Calu3 (cell line): Measurements from ENCODE around the gene CDH22. TPM values are rescaled to one million over a fixed set of nuclear protein-coding genes. Genes with fewer than 3 reads are reported as not detected.

Source experiments
- BruUV-seq: library from RNA; stranded (reverse); fragments of 400-500 nt; replicated peaks from 2 replicates; lab custom pipeline; 2021; lab: Mats Ljungman, UMichigan
- CTCF ChIA-PET: fragments of 300-600 bp; sonication (Branson Sonifier 250); formaldehyde crosslinking; loops from one replicate; lab custom pipeline; 2022; ENCODE audit warnings: antibody characterized with exemption; lab: Charles Lee
- DNase-seq: peaks from one replicate; pipeline ENCODE4 v3.0.0; 2022
- H3K27ac Mint-ChIP-seq: one replicate; pipeline ENCODE4 v1.8.0; 2022; ENCODE audit warnings: mixed read lengths; ENCODE audit not compliant: unreplicated experiment
- H3K27me3 Mint-ChIP-seq: one replicate; pipeline ENCODE4 v1.8.0; 2022; ENCODE audit warnings: mixed read lengths; ENCODE audit not compliant: unreplicated experiment
- H3K36me3 Mint-ChIP-seq: one replicate; pipeline ENCODE4 v1.8.0; 2022; ENCODE audit warnings: mild to moderate bottlenecking, moderate library complexity, mixed read lengths; ENCODE audit not compliant: insufficient read depth, unreplicated experiment
- H3K4me1 Mint-ChIP-seq: one replicate; pipeline ENCODE4 v1.8.0; 2022; ENCODE audit warnings: mild to moderate bottlenecking, low read depth, mixed read lengths; ENCODE audit not compliant: unreplicated experiment
- H3K4me3 Mint-ChIP-seq: one replicate; pipeline ENCODE4 v1.8.0; 2022; ENCODE audit warnings: mild to moderate bottlenecking, low read depth, moderate library complexity, mixed read lengths; ENCODE audit not compliant: unreplicated experiment
- H3K9me3 Mint-ChIP-seq: one replicate; pipeline ENCODE4 v1.8.0; 2022; ENCODE audit warnings: low read depth, mixed read lengths; ENCODE audit not compliant: unreplicated experiment
- intact Hi-C: fragments of 100-400 bp; cut with micrococcal nuclease; formaldehyde crosslinking; loops from one replicate; pipeline ENCODE4 v1.10.0; 2022; ENCODE audit not compliant: unreplicated experiment
- total RNA-seq: library from RNA; stranded (reverse); gene quantifications from 2 replicates; pipeline ENCODE4 v1.2.3, GENCODE V29; 2022
- TF ChIP-seq, protein P1 (sequence below): fragments of 200-600 bp; IDR thresholded peaks from one replicate; pipeline ENCODE4 v1.8.0; 2022; ENCODE audit warnings: antibody characterized with exemption; ENCODE audit not compliant: unreplicated experiment

CDH22 gene
- total RNA-seq, 1 experiment from 2014 or later = not detected

DNA sequence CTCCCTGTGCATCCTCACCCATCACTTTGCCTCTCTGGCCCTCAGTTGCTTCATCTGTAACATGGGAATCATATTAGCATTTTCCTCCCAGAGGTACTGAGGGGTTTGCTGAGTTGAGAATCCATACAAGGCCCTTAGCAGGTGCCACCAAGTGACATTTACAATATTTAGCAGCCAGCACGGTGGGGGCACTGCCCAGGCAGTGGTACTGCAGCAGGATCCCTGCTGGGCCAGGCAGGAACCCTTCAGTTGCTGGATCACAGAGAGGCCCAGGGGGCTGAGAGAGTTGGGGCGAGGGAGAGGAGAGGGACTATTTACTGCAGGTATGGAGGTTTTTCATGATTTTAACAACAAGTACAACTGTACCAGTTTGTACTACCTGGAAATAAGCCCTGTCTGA is 65.9 kb downstream of the CDH22 start:
- intact Hi-C loops = no loop called here
- Mint-ChIP-seq H3K27ac (no peak overlapping the region), H3K27me3 (no peaks in the 10 kb centered on the region), H3K9me3 (no peaks in the 10 kb centered on the region), H3K4me1 (no peaks in the 10 kb centered on the region), H3K36me3 (no peaks in the 10 kb centered on the region), H3K4me3 (no peak overlapping the region)
- no TSS peak for BruUV-seq
- CTCF ChIA-PET = no interaction called here
- TF ChIP-seq, protein P1, sequence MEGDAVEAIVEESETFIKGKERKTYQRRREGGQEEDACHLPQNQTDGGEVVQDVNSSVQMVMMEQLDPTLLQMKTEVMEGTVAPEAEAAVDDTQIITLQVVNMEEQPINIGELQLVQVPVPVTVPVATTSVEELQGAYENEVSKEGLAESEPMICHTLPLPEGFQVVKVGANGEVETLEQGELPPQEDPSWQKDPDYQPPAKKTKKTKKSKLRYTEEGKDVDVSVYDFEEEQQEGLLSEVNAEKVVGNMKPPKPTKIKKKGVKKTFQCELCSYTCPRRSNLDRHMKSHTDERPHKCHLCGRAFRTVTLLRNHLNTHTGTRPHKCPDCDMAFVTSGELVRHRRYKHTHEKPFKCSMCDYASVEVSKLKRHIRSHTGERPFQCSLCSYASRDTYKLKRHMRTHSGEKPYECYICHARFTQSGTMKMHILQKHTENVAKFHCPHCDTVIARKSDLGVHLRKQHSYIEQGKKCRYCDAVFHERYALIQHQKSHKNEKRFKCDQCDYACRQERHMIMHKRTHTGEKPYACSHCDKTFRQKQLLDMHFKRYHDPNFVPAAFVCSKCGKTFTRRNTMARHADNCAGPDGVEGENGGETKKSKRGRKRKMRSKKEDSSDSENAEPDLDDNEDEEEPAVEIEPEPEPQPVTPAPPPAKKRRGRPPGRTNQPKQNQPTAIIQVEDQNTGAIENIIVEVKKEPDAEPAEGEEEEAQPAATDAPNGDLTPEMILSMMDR = no peak
- no peak for DNase-seq

DNA sequence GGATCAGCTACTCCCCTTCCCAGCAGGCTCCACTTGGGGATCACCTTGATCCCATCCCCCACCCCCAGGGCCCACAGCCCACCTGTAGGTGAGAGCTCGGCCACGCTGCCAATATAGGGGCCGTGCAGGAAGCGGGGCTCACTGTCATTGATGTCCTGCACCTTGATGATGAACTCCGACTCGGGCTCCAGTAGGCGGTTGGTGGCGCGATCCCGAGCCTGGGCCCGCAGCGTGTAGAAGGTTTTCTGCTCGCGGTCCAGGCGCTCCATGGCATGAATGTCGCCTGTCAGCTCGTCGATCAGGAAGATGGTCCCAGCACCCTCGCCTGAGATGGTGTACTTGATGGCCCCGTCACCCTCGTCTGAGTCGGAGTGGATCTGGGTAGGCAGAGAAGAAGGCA is 67.4 kb downstream of the CDH22 start:
- peaks cover 6% of the 10 kb centered on the region for H3K27me3 Mint-ChIP-seq
- DNase-seq = no peak
- no peaks in the 10 kb centered on the region for H3K36me3 Mint-ChIP-seq
- no peaks in the 10 kb centered on the region for H3K9me3 Mint-ChIP-seq
- no peak overlapping the region for H3K27ac Mint-ChIP-seq
- intact Hi-C loops = no loop called here
- BruUV-seq = no TSS peak
- CTCF ChIA-PET = interaction anchor here (0.6 to 1.6 kb wide), 3 partner anchors 9 to 412 kb away, joined by 3 to 4 read pairs (median 4); no protein-coding TSS in a partner anchor
- no peak overlapping the region for H3K4me3 Mint-ChIP-seq
- TF ChIP-seq, protein P1 = no peak
- H3K4me1 Mint-ChIP-seq = no peaks in the 10 kb centered on the region

DNA sequence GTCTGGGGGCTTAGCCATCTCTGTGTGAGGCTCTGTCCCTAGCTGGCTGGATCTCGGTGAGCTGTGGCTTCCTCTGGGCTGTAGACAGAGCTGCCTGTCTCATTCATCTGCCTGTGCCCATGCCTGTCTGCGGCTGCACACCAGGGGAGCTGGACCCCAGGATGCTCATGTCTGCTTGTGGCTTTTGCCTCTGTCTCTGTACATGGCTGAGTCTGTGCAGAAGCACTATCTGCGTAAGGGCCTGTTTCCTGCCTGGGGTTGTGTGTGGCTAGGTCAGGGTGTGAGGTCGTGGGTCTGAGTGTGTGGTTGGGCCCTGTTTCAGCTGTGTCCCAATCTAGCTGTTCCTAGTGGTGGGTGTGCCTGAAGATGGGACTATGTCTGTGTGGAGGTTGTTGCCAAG is 68.2 kb downstream of the CDH22 start:
- CTCF ChIA-PET = interaction anchor here (0.6 to 1.6 kb wide), 2 partner anchors 9 to 411 kb away, joined by 4 read pairs; no protein-coding TSS in a partner anchor
- no peaks in the 10 kb centered on the region for H3K4me1 Mint-ChIP-seq
- H3K9me3 Mint-ChIP-seq = no peaks in the 10 kb centered on the region
- H3K36me3 Mint-ChIP-seq = no peaks in the 10 kb centered on the region
- DNase-seq = no peak
- no peak overlapping the region for H3K27ac Mint-ChIP-seq
- intact Hi-C loops = no loop called here
- peaks cover 14% of the 10 kb centered on the region for H3K27me3 Mint-ChIP-seq
- BruUV-seq = no TSS peak
- TF ChIP-seq, protein P1 = no peak
- no peak overlapping the region for H3K4me3 Mint-ChIP-seq

DNA sequence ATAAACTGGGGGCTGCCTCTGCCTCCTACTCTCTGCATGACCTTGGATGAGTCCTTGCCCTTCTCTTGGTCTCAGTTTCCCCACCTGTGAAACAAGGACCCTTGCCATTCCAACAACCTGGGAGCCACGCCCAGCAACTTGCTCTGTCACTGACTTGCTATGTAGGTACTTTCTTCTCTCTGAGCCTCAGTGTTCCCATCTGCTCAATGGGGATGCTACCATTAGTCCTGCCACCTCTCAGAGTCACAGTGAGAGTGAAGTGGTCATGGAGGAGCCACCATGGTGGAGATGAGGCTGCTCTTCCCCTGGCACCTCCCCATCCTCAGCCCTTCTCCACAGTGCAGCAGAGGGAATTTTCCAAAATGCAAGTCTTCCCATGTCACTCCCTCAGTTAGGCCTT is 70.6 kb downstream of the CDH22 start:
- no peak for DNase-seq
- TF ChIP-seq, protein P1 = no peak
- no peaks in the 10 kb centered on the region for H3K4me1 Mint-ChIP-seq
- peaks cover 38% of the 10 kb centered on the region for H3K27me3 Mint-ChIP-seq
- H3K36me3 Mint-ChIP-seq = no peaks in the 10 kb centered on the region
- no peak overlapping the region for H3K27ac Mint-ChIP-seq
- intact Hi-C loops = no loop called here
- CTCF ChIA-PET = no interaction called here
- no peak overlapping the region for H3K4me3 Mint-ChIP-seq
- H3K9me3 Mint-ChIP-seq = no peaks in the 10 kb centered on the region
- BruUV-seq = no TSS peak
